Tibial nerve (tissue), 4 donors: Measurements from ENCODE around the gene PSMB11. TPM values are rescaled to one million over a fixed set of nuclear protein-coding genes. Genes with fewer than 3 reads are reported as not detected.
A peak's percentile ranks its signal among the peaks of the same experiment; 100 is the strongest.

ENCODE experiments used
- DNase-seq, 2 donors: peaks; one replicate each; pipeline ENCODE4 v3.0.0-alpha.2; 2019; ENCODE audit warnings: low spot score in 2 of 2
- H3K27ac ChIP-seq, 4 donors: fragments of 200-600 bp; sonication (generic) in 3 of 4; one replicate each; pipeline ENCODE4 v1.5.1; 2017 to 2019; ENCODE audit warnings: mild to moderate bottlenecking in 1 of 4
- H3K27me3 ChIP-seq, 2 donors: fragments of 200-600 bp; sonication (generic) in 1 of 2; one replicate each; pipeline versions ENCODE4 v1.5.1 to v1.6.0; 2017 to 2019
- H3K36me3 ChIP-seq, 3 donors: fragments of 200-600 bp; sonication (generic); one replicate each; pipeline ENCODE4 v1.5.1; 2018 to 2019
- H3K4me1 ChIP-seq, 4 donors: fragments of 200-600 bp; sonication (generic) in 3 of 4; one replicate each; pipeline ENCODE4 v1.5.1; 2017 to 2019
- H3K4me3 ChIP-seq, 4 donors: fragments of 200-600 bp; sonication (generic) in 3 of 4; one replicate each; pipeline ENCODE4 v1.5.1; 2017 to 2019; ENCODE audit warnings: mild to moderate bottlenecking in 1 of 4, moderate library complexity in 1 of 4
- H3K9me3 ChIP-seq, 4 donors: fragments of 200-600 bp; sonication (generic) in 3 of 4; one replicate each; pipeline ENCODE4 v1.5.1; 2017 to 2019
- CTCF ChIP-seq, 5 experiments: fragments of 200-600 bp in 3 of 5; fragments of 450-650 bp in 2 of 5; sonication (generic) in 3 of 5; IDR thresholded peaks; one replicate each; pipeline ENCODE4 v1.5.1; 2016 to 2019; ENCODE audit warnings: antibody characterized with exemption in 5 of 5, mild to moderate bottlenecking in 3 of 5, moderate library complexity in 2 of 5
- EP300 ChIP-seq, 2 donors: sonication (generic); formaldehyde crosslinking; IDR thresholded peaks; one replicate each; pipeline ENCODE4 v1.6.1; 2017; ENCODE audit warnings: antibody characterized with exemption in 2 of 2, mild to moderate bottlenecking in 1 of 2
- POLR2A ChIP-seq, 2 donors: fragments of 450-650 bp; IDR thresholded peaks; one replicate each; pipeline ENCODE4 v1.6.1; 2017; ENCODE audit warnings: antibody characterized with exemption in 2 of 2, mild to moderate bottlenecking in 2 of 2, moderate library complexity in 2 of 2
- WGBS, 2 donors: methylation state at CpG; one replicate each; pipeline ENCODE4 v1.1.5; 2018; 5-methylcytosine and 5-hydroxymethylcytosine counted together
- total RNA-seq, 4 donors: library from RNA; depleted of rRNA; stranded (reverse); fragments of >200 nt; gene quantifications; one replicate each; pipeline ENCODE4 v1.1.0, GENCODE V29; 2016

The PSMB11 gene
- total RNA-seq, 4 donors from 2014 or later, result not detected

GRCh38 chr14:23093526-23093925, 51.5 kb downstream of the PSMB11 start:
- peaks cover 3 to 53% (median 17%) of the 10 kb centered on the region in 3 donors for H3K36me3 ChIP-seq
- no peaks in the 10 kb centered on the region for H3K9me3 ChIP-seq
- TF ChIP-seq POLR2A (IDR thresholded peaks at IDR 0.05) (no peak), EP300 (IDR thresholded peaks at IDR 0.05) (no peak), CTCF (IDR thresholded peaks at IDR 0.05) (no peak)
- DNase-seq, result no peak
- 71 to 74% methylated on average over 2 of the region's 2 CpGs for WGBS, 2 donors
- H3K27ac ChIP-seq, result no peak overlapping the region
- H3K27me3 ChIP-seq, result no peaks in the 10 kb centered on the region
- peaks cover 0 to 40% (median 24%) of the 10 kb centered on the region in 4 donors for H3K4me1 ChIP-seq
- peak overlapping the region in 2 of 4 donors; percentile 69 to 92 for H3K4me3 ChIP-seq

Other genes with a start within 250 kb of the PSMB11 start
- gene SLC7A7, start 226.8 kb upstream of the PSMB11 start, total RNA-seq, result 10 to 100 TPM in 3 of 4 donors, 1 to 10 TPM in 1; 8.4 to 39.8 (median 19.0) TPM
- gene MRPL52, start 212.3 kb upstream of the PSMB11 start, total RNA-seq, result 10 to 100 TPM; 26.7 to 44.0 (median 30.2) TPM
- gene MMP14, start 205.6 kb upstream of the PSMB11 start, total RNA-seq, result 100 to 1,000 TPM; 101 to 222 (median 145) TPM
- 100 to 1,000 TPM in 2 of 4 donors, 10 to 100 TPM in 2; 82.3 to 151 (median 97.0) TPM for gene LRP10, start 170.5 kb upstream of the PSMB11 start, total RNA-seq
- under 1 TPM in 2 of 4 donors, not detected in 2; 0.42 to 0.44 TPM for gene REM2, start 159.0 kb upstream of the PSMB11 start, total RNA-seq
- gene RBM23, start 123.1 kb upstream of the PSMB11 start, total RNA-seq, result 100 to 1,000 TPM in 3 of 4 donors, 10 to 100 TPM in 1; 81.9 to 633 (median 298) TPM
- gene PRMT5, start 112.8 kb upstream of the PSMB11 start, total RNA-seq, result 10 to 100 TPM; 60.6 to 82.5 (median 76.8) TPM
- gene HAUS4, start 85.1 kb upstream of the PSMB11 start, total RNA-seq, result 100 to 1,000 TPM in 1 of 4 donors, 10 to 100 TPM in 3; 52.1 to 104 (median 74.3) TPM
- 10 to 100 TPM; 22.8 to 33.5 (median 28.4) TPM for gene AJUBA, start 59.7 kb upstream of the PSMB11 start, total RNA-seq
- gene C14orf93, start 32.1 kb upstream of the PSMB11 start, total RNA-seq, result 10 to 100 TPM in 1 of 4 donors, 1 to 10 TPM in 3; 8.4 to 18.6 (median 9.5) TPM
- 100 to 1,000 TPM in 3 of 4 donors, 10 to 100 TPM in 1; 90.2 to 154 (median 113) TPM for gene PSMB5, start 7.3 kb upstream of the PSMB11 start, total RNA-seq
- gene CDH24, start 15.3 kb downstream of the PSMB11 start, total RNA-seq, result 10 to 100 TPM in 1 of 4 donors, 1 to 10 TPM in 3; 3.9 to 11.1 (median 6.0) TPM
- gene ACIN1, start 52.9 kb downstream of the PSMB11 start, total RNA-seq, result 100 to 1,000 TPM in 3 of 4 donors, 10 to 100 TPM in 1; 96.5 to 143 (median 108) TPM
- gene C14orf119, start 53.3 kb downstream of the PSMB11 start, total RNA-seq, result 10 to 100 TPM; 15.5 to 35.1 (median 21.7) TPM
- not detected for gene CIROP, start 62.8 kb downstream of the PSMB11 start, total RNA-seq
- not detected for gene CEBPE, start 77.0 kb downstream of the PSMB11 start, total RNA-seq
- 10 to 100 TPM; 26.2 to 41.4 (median 37.5) TPM for gene SLC7A8, start 141.4 kb downstream of the PSMB11 start, total RNA-seq
- not detected for gene RNF212B, start 195.7 kb downstream of the PSMB11 start, total RNA-seq
- 10 to 100 TPM in 2 of 4 donors, 1 to 10 TPM in 2; 7.5 to 35.2 (median 10.2) TPM for gene HOMEZ, start 243.9 kb downstream of the PSMB11 start, total RNA-seq